Body of pancreas (tissue), 4 donors: Measurements from ENCODE around the gene BMP15. TPM values are rescaled to one million over a fixed set of nuclear protein-coding genes. Genes with fewer than 3 reads are reported as not detected.

Experiments used
- ATAC-seq: fragments of 150-250 bp; one replicate; pipeline ENCODE4 v1.9.1; 2016
- DNase-seq, 4 donors: peaks; one replicate each; pipeline ENCODE4 v3.0.0-alpha.2; 2019
- H3K27ac ChIP-seq, 4 donors: fragments of 200-600 bp; sonication (generic); 1 replicate in 3 of 4; 2 replicates in 1 of 4; pipeline versions ENCODE4 v1.5.1 to v1.6.1; 2016 to 2019; ENCODE audit warnings: mild to moderate bottlenecking in 1 of 4, mixed read lengths in 1 of 4, moderate library complexity in 1 of 4
- H3K27me3 ChIP-seq, 2 donors: fragments of 200-600 bp; sonication (generic); one replicate each; pipeline ENCODE4 v1.6.0; 2016; ENCODE audit warnings: mild to moderate bottlenecking in 1 of 2
- H3K36me3 ChIP-seq, 2 donors: fragments of 200-600 bp; sonication (generic); replicated peaks in 1 of 2; 2 replicates each; pipeline ENCODE4 v1.5.1; 2016; ENCODE audit warnings: low read depth in 2 of 2; ENCODE audit not compliant: insufficient read depth in 1 of 2
- H3K4me1 ChIP-seq: fragments of 200-600 bp; sonication (generic); one replicate; pipeline ENCODE4 v1.6.0; 2016
- H3K4me3 ChIP-seq, 2 donors: fragments of 200-600 bp; sonication (generic); 1 replicate in 1 of 2; 2 replicates in 1 of 2; pipeline ENCODE4 v1.5.1; 2016 to 2019
- H3K9me3 ChIP-seq, 3 donors: fragments of 200-600 bp; sonication (generic); 1 replicate in 2 of 3; 2 replicates in 1 of 3; pipeline ENCODE4 v1.5.1; 2016
- CTCF ChIP-seq, 7 experiments: fragments of 450-650 bp in 4 of 7; fragments of 200-600 bp in 3 of 7; sonication (generic) in 3 of 7; IDR thresholded peaks; one replicate each; pipeline ENCODE4 v1.5.1; 2016 to 2019; ENCODE audit warnings: antibody characterized with exemption in 7 of 7
- POLR2A ChIP-seq, 3 donors: fragments of 450-650 bp; IDR thresholded peaks; one replicate each; pipeline ENCODE4 v1.6.1; 2016; ENCODE audit warnings: antibody characterized with exemption in 3 of 3, mild to moderate bottlenecking in 2 of 3
- WGBS, 2 donors: methylation state at CpG; one replicate each; pipeline ENCODE4 v1.1.5; 2017; 5-methylcytosine and 5-hydroxymethylcytosine counted together
- intact Hi-C: fragments of 100-400 bp; cut with DNase I; formaldehyde crosslinking; loops from one replicate; pipeline ENCODE4 v1.15.1; 2023
- total RNA-seq, 2 donors: library from RNA; depleted of rRNA; stranded (reverse); fragments of >200 nt; gene quantifications; one replicate each; pipeline ENCODE4 v1.1.0, GENCODE V29; 2016

The BMP15 gene
- total RNA-seq, 2 donors from 2014 or later = not detected

GRCh38 chrX:50893047-50893446 lies 17.5 kb upstream of the BMP15 start:
- no peaks in the 10 kb centered on the region for H3K9me3 ChIP-seq
- no peaks in the 10 kb centered on the region for H3K4me1 ChIP-seq
- no peak overlapping the region for H3K27ac ChIP-seq
- H3K4me3 ChIP-seq = no peak overlapping the region
- no peaks in the 10 kb centered on the region for H3K27me3 ChIP-seq
- TF ChIP-seq CTCF (IDR thresholded peaks at IDR 0.05) (no peak), POLR2A (IDR thresholded peaks at IDR 0.05) (no peak)
- intact Hi-C loops = no loop called here
- DNase-seq = no peak
- H3K36me3 ChIP-seq = no peaks in the 10 kb centered on the region
- 81 to 83% methylated on average over 3 of the region's 3 CpGs for WGBS, 2 donors
- ATAC-seq = no peak

DNA sequence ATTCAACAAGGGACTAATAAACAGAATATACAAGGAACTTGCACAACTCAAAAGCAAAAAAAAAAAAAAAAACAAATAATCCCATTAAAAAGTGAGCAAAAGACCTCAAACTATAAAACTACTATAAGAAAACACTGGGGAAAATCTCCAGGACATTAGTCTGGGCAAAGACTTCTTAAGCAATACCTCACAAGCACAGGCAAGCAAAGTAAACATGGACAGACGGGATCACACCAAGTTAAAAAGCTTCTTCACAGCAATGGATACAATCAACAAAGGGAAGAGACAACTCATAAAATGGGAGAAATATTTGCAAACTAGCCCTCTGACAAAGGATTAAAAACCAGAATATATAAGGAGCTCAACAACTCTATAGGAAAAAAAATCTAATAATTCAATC lies 17.1 kb upstream of the BMP15 start:
- Histone ChIP-seq H3K36me3 (no peaks in the 10 kb centered on the region), H3K9me3 (no peaks in the 10 kb centered on the region), H3K27ac (no peak overlapping the region), H3K4me1 (no peaks in the 10 kb centered on the region), H3K4me3 (no peak overlapping the region), H3K27me3 (no peaks in the 10 kb centered on the region)
- ATAC-seq (no peak), DNase-seq (no peak)
- WGBS, 2 donors = 0% methylated on average over 1 of the region's 1 CpG
- TF ChIP-seq POLR2A (IDR thresholded peaks at IDR 0.05) (no peak), CTCF (IDR thresholded peaks at IDR 0.05) (no peak)
- intact Hi-C loops = no loop called here

DNA sequence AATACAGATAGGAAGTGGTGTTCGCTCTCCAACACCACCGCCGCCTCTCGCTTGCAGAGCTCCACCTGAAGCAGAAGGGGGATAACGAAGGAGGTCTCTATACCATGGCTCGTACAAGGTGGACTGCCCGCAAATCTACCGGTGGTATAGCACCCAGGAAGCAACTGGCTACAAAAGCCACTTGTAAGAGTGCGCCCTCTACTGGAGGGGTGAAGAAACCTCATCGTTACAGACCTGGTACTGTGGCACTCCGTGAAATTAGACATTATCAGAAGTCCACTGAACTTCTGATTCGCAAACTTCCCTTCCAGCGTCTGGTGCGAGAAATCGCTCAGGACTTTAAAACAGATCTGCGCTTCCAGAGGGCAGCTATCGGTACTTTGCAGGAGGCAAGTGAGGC lies 5.2 kb upstream of the BMP15 start:
- Histone ChIP-seq H3K27ac (no peak overlapping the region), H3K4me3 (no peak overlapping the region), H3K4me1 (no peaks in the 10 kb centered on the region), H3K36me3 (no peaks in the 10 kb centered on the region), H3K27me3 (no peaks in the 10 kb centered on the region), H3K9me3 (no peaks in the 10 kb centered on the region)
- ATAC-seq (no peak), DNase-seq (no peak)
- TF ChIP-seq CTCF (IDR thresholded peaks at IDR 0.05) (peak in 3 of 7 experiments; percentile 3 to 8 (median 4)), POLR2A (IDR thresholded peaks at IDR 0.05) (no peak)
- 80 to 87% methylated on average over 15 to 17 of the region's 17 CpGs for WGBS, 2 donors
- intact Hi-C loops = no loop called here

- H3K27ac ChIP-seq = no peak overlapping the region
- ATAC-seq (no peak), DNase-seq (no peak)
- TF ChIP-seq CTCF (IDR thresholded peaks at IDR 0.05) = no peak
- no peak for TF ChIP-seq POLR2A (IDR thresholded peaks at IDR 0.05)
- no peaks in the 10 kb centered on the region for H3K27me3 ChIP-seq
- intact Hi-C loops = no loop called here
- no peaks in the 10 kb centered on the region for H3K36me3 ChIP-seq
- H3K4me1 ChIP-seq = no peaks in the 10 kb centered on the region
- H3K9me3 ChIP-seq = no peaks in the 10 kb centered on the region
- H3K4me3 ChIP-seq = no peak overlapping the region
These were observed 3.0 kb downstream of the BMP15 start for GRCh38 chrX:50913520-50913919.

DNA sequence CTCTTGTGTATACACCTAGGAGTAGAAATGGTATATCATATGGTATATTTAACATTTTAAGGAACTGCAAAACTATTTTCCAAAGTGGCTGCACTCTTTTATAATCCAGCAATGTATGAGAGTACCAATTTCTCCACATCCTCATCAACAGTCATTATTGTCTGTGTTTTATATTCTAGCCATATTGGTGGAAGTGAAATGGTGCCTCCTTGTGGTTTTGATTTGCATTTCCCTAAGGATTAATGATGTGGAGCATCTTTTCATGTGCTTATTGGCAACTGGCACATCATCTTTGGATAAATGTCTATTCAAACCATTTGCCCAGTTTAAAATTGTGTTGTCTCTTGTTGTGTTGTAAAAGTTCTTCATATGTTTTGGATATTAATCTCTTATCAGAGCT lies 9.6 kb downstream of the BMP15 start:
- Histone ChIP-seq H3K4me3 (no peak overlapping the region), H3K4me1 (no peaks in the 10 kb centered on the region), H3K27me3 (no peaks in the 10 kb centered on the region), H3K27ac (no peak overlapping the region), H3K36me3 (no peaks in the 10 kb centered on the region), H3K9me3 (no peaks in the 10 kb centered on the region)
- intact Hi-C loops = no loop called here
- ATAC-seq (no peak), DNase-seq (no peak)
- TF ChIP-seq CTCF (IDR thresholded peaks at IDR 0.05) (peak in 4 of 7 experiments; percentile 24 to 47 (median 32)), POLR2A (IDR thresholded peaks at IDR 0.05) (no peak)
